KMS-11 (cell line): Measurements from ENCODE around the gene PRKCH.

Source experiments
- H2AFZ ChIP-seq: fragments of 200-600 bp; sonication (generic); 2 replicates; pipeline ENCODE4 v1.6.1; 2016; ENCODE audit warnings: antibody characterized with exemption, mixed run types, low read depth
- H3K27ac ChIP-seq: fragments of 200-600 bp; sonication (generic); 2 replicates; pipeline ENCODE4 v1.6.1; 2016; ENCODE audit warnings: mild to moderate bottlenecking, mixed run types
- H3K27me3 ChIP-seq: fragments of 200-600 bp; sonication (generic); 2 replicates; pipeline ENCODE4 v1.6.1; 2017; ENCODE audit warnings: mild to moderate bottlenecking, low read depth, mixed run types, moderate library complexity; ENCODE audit not compliant: insufficient read depth
- H3K36me3 ChIP-seq: fragments of 200-600 bp; sonication (generic); 2 replicates; pipeline ENCODE4 v1.6.1; 2017; ENCODE audit warnings: mild to moderate bottlenecking, mixed run types; ENCODE audit not compliant: insufficient read depth
- H3K4me1 ChIP-seq: fragments of 200-600 bp; sonication (generic); 2 replicates; pipeline ENCODE4 v1.6.1; 2016; ENCODE audit warnings: mild to moderate bottlenecking, low read depth, mixed run types; ENCODE audit not compliant: poor library complexity, severe bottlenecking
- H3K4me2 ChIP-seq: fragments of 200-600 bp; sonication (generic); 2 replicates; pipeline ENCODE4 v1.7.0; 2016; ENCODE audit warnings: mild to moderate bottlenecking, mixed run types
- H3K4me3 ChIP-seq: fragments of 200-600 bp; sonication (generic); IDR thresholded peaks from 2 replicates; pipeline ENCODE4 v1.6.1; 2017; ENCODE audit warnings: low read depth, low read length, mixed read lengths; ENCODE audit not compliant: insufficient read depth
- H3K79me2 ChIP-seq: fragments of 200-600 bp; sonication (generic); 2 replicates; pipeline ENCODE4 v1.6.1; 2016; ENCODE audit warnings: low read depth, mixed run types; ENCODE audit not compliant: insufficient read depth
- H3K9ac ChIP-seq: fragments of 200-600 bp; sonication (generic); 2 replicates; pipeline ENCODE4 v1.6.1; 2016; ENCODE audit warnings: mild to moderate bottlenecking, mixed run types
- H4K20me1 ChIP-seq: fragments of 200-600 bp; sonication (generic); 2 replicates; pipeline ENCODE4 v1.6.1; 2016; ENCODE audit warnings: mild to moderate bottlenecking, mixed run types; ENCODE audit not compliant: insufficient read depth
- CTCF ChIP-seq: fragments of 200-600 bp; sonication (generic); conservative IDR thresholded peaks from 2 replicates; pipeline ENCODE4 v1.6.1; 2017; ENCODE audit warnings: low read depth, mild to moderate bottlenecking, antibody characterized with exemption, low read length, moderate library complexity, mixed read lengths

Gene PRKCH

GRCh38 chr14:61369454-61369810 lies 48.1 kb downstream of the PRKCH start:
- Histone ChIP-seq H4K20me1 (no peaks in the 10 kb centered on the region), H3K27me3 (no peaks in the 10 kb centered on the region), H3K36me3 (no peaks in the 10 kb centered on the region), H2AFZ (no peak overlapping the region), H3K4me2 (no peak overlapping the region), H3K4me3 (no peak overlapping the region), H3K79me2 (no peaks in the 10 kb centered on the region), H3K4me1 (no peaks in the 10 kb centered on the region), H3K9ac (no peak overlapping the region), H3K27ac (no peak overlapping the region)
- no peak for TF ChIP-seq CTCF

- Histone ChIP-seq H3K4me3 (no peak overlapping the region), H2AFZ (no peak overlapping the region), H3K27ac (no peak overlapping the region), H4K20me1 (no peaks in the 10 kb centered on the region), H3K9ac (no peak overlapping the region), H3K36me3 (no peaks in the 10 kb centered on the region), H3K4me1 (no peaks in the 10 kb centered on the region), H3K79me2 (no peaks in the 10 kb centered on the region), H3K4me2 (no peak overlapping the region), H3K27me3 (no peaks in the 10 kb centered on the region)
- no peak for TF ChIP-seq CTCF
Observed at GRCh38 chr14:61372379-61372778, 51.0 kb downstream of the PRKCH start.

GRCh38 chr14:61372842-61373555 lies 51.6 kb downstream of the PRKCH start:
- no peaks in the 10 kb centered on the region for H3K79me2 ChIP-seq
- no peaks in the 10 kb centered on the region for H3K4me1 ChIP-seq
- no peak overlapping the region for H3K27ac ChIP-seq
- no peaks in the 10 kb centered on the region for H3K36me3 ChIP-seq
- H3K9ac ChIP-seq, result no peak overlapping the region
- no peak overlapping the region for H3K4me2 ChIP-seq
- TF ChIP-seq CTCF, result no peak
- H3K4me3 ChIP-seq, result no peak overlapping the region
- no peak overlapping the region for H2AFZ ChIP-seq
- H3K27me3 ChIP-seq, result no peaks in the 10 kb centered on the region
- no peaks in the 10 kb centered on the region for H4K20me1 ChIP-seq

- H3K4me1 ChIP-seq, result no peaks in the 10 kb centered on the region
- H4K20me1 ChIP-seq, result no peaks in the 10 kb centered on the region
- H3K9ac ChIP-seq, result no peak overlapping the region
- H3K36me3 ChIP-seq, result no peaks in the 10 kb centered on the region
- H3K27me3 ChIP-seq, result no peaks in the 10 kb centered on the region
- no peak overlapping the region for H3K4me2 ChIP-seq
- H3K79me2 ChIP-seq, result no peaks in the 10 kb centered on the region
- no peak overlapping the region for H2AFZ ChIP-seq
- no peak for TF ChIP-seq CTCF
- no peak overlapping the region for H3K27ac ChIP-seq
- no peak overlapping the region for H3K4me3 ChIP-seq
Observed at GRCh38 chr14:61374284-61374683, 52.9 kb downstream of the PRKCH start.
